Smooth muscle cell (in vitro differentiated cells): ENCODE results near the gene SLC24A4. TPM values are rescaled to one million over a fixed set of nuclear protein-coding genes. Genes with fewer than 3 reads are reported as not detected.

Experiments
- DNase-seq: peaks from one replicate; lab custom pipeline; 2025; ENCODE audit not compliant: unreplicated experiment; lab: John Stamatoyannopoulos, UW
- H2AFZ ChIP-seq: fragments of 200-600 bp; sonication (generic); 2 replicates; pipeline ENCODE4 v1.6.0; 2016; ENCODE audit warnings: antibody characterized with exemption, low read depth, mild to moderate bottlenecking
- H3F3A ChIP-seq: fragments of 200-600 bp; sonication (generic); 2 replicates; pipeline ENCODE4 v1.6.0; 2017; ENCODE audit warnings: antibody characterized with exemption, low read depth
- H3K27ac ChIP-seq: fragments of 200-600 bp; sonication (generic); 2 replicates; pipeline ENCODE4 v1.5.1; 2016; ENCODE audit warnings: low read depth, mild to moderate bottlenecking
- H3K27me3 ChIP-seq: fragments of 200-600 bp; sonication (generic); 2 replicates; pipeline ENCODE4 v1.6.1; 2016; ENCODE audit warnings: low read depth, mild to moderate bottlenecking
- H3K36me3 ChIP-seq: fragments of 200-600 bp; sonication (generic); 2 replicates; pipeline ENCODE4 v1.5.1; 2016; ENCODE audit warnings: low read depth
- H3K4me1 ChIP-seq: fragments of 200-600 bp; sonication (generic); 2 replicates; pipeline ENCODE4 v1.5.1; 2016; ENCODE audit warnings: low read depth
- H3K4me2 ChIP-seq: fragments of 200-600 bp; sonication (generic); 2 replicates; pipeline ENCODE4 v1.6.0; 2016; ENCODE audit warnings: mild to moderate bottlenecking
- H3K4me3 ChIP-seq: fragments of 200-600 bp; sonication (generic); 2 replicates; pipeline ENCODE4 v1.5.1; 2016; ENCODE audit warnings: mild to moderate bottlenecking
- H3K79me2 ChIP-seq: fragments of 200-600 bp; sonication (generic); 2 replicates; pipeline ENCODE4 v1.6.0; 2016; ENCODE audit warnings: low read depth, mild to moderate bottlenecking
- H3K9ac ChIP-seq: fragments of 200-600 bp; sonication (generic); 2 replicates; pipeline ENCODE4 v1.6.0; 2016; ENCODE audit warnings: low read depth
- H3K9me3 ChIP-seq: fragments of 200-600 bp; sonication (generic); replicated peaks from 2 replicates; pipeline ENCODE4 v1.5.1; 2016; ENCODE audit warnings: low read depth
- H4K20me1 ChIP-seq: fragments of 200-600 bp; sonication (generic); 2 replicates; pipeline ENCODE4 v1.6.0; 2016; ENCODE audit warnings: low read depth
- CTCF ChIP-seq: fragments of 200-600 bp; sonication (generic); IDR thresholded peaks from 2 replicates; pipeline ENCODE4 v1.5.1; 2017; ENCODE audit warnings: borderline replicate concordance, mild to moderate bottlenecking, antibody characterized with exemption; ENCODE audit not compliant: insufficient read depth, poor library complexity, severe bottlenecking
- WGBS: methylation state at CpG from one replicate; pipeline ENCODE4 v1.1.7; 2016; ENCODE audit warnings: low lambda C conversion rate; 5-methylcytosine and 5-hydroxymethylcytosine counted together
- polyA plus RNA-seq: library from polyadenylated mRNA; unstranded; fragments of >200 nt; fragmentation: Nextera tagmentation; extraction: Ambion mirVana; gene quantifications from 2 replicates; pipeline ENCODE4 v1.2.1, GENCODE V29; 2016
- total RNA-seq: library from RNA; depleted of rRNA; stranded (reverse); fragments of >200 nt; gene quantifications from 2 replicates; pipeline ENCODE4 v1.2.3, GENCODE V29; 2014

The SLC24A4 gene
- total and polyA plus RNA-seq, 2 experiments from 2014 or later, result 0.58 TPM; not detected in 1

GRCh38 chr14:92383805-92384204 is 60.8 kb downstream of the SLC24A4 start:
- Histone ChIP-seq H3F3A (no peaks in the 10 kb centered on the region), H3K9me3 (no peaks in the 10 kb centered on the region), H2AFZ (no peak overlapping the region), H3K9ac (no peak overlapping the region), H3K4me3 (no peak overlapping the region), H3K4me2 (no peak overlapping the region), H3K36me3 (no peaks in the 10 kb centered on the region), H4K20me1 (no peaks in the 10 kb centered on the region), H3K4me1 (no peaks in the 10 kb centered on the region), H3K27me3 (no peaks in the 10 kb centered on the region), H3K79me2 (no peaks in the 10 kb centered on the region), H3K27ac (peak overlapping the region; percentile 0)
- 58% methylated on average over 12 of the region's 12 CpGs for WGBS
- no peak for DNase-seq
- no peak for TF ChIP-seq CTCF

GRCh38 chr14:92384461-92385133 is 61.6 kb downstream of the SLC24A4 start:
- 88% methylated on average over 5 of the region's 5 CpGs for WGBS
- no peak for TF ChIP-seq CTCF
- H3K79me2 ChIP-seq, result no peaks in the 10 kb centered on the region

GRCh38 chr14:92385561-92385960 is 62.6 kb downstream of the SLC24A4 start:
- no peaks in the 10 kb centered on the region for H3K36me3 ChIP-seq

More at GRCh38 chr14:92384461-92385133, 61.6 kb downstream of the SLC24A4 start:
- H3K4me3 ChIP-seq, result no peak overlapping the region
- H3K36me3 ChIP-seq, result no peaks in the 10 kb centered on the region
- no peaks in the 10 kb centered on the region for H3K27me3 ChIP-seq
- no peak overlapping the region for H3K9ac ChIP-seq
- H3K27ac ChIP-seq, result no peak overlapping the region
- DNase-seq, result no peak
- H3K4me1 ChIP-seq, result no peaks in the 10 kb centered on the region
- no peaks in the 10 kb centered on the region for H4K20me1 ChIP-seq
- H2AFZ ChIP-seq, result no peak overlapping the region
- H3K4me2 ChIP-seq, result no peak overlapping the region
- H3F3A ChIP-seq, result no peaks in the 10 kb centered on the region
- no peaks in the 10 kb centered on the region for H3K9me3 ChIP-seq

More at GRCh38 chr14:92385561-92385960, 62.6 kb downstream of the SLC24A4 start:
- no peaks in the 10 kb centered on the region for H3F3A ChIP-seq
- no peaks in the 10 kb centered on the region for H3K79me2 ChIP-seq
- 84% methylated on average over 11 of the region's 11 CpGs for WGBS
- no peak for TF ChIP-seq CTCF
- no peak overlapping the region for H3K4me3 ChIP-seq
- no peak for DNase-seq
- H4K20me1 ChIP-seq, result no peaks in the 10 kb centered on the region
- no peaks in the 10 kb centered on the region for H3K4me1 ChIP-seq
- no peaks in the 10 kb centered on the region for H3K27me3 ChIP-seq
- H2AFZ ChIP-seq, result no peak overlapping the region
- no peak overlapping the region for H3K4me2 ChIP-seq
- H3K27ac ChIP-seq, result no peak overlapping the region
- no peaks in the 10 kb centered on the region for H3K9me3 ChIP-seq
- no peak overlapping the region for H3K9ac ChIP-seq
